GM12801 (cell line): Measurements from ENCODE around the gene HSDL2.

Experiments used
- CTCF ChIP-seq: IDR thresholded peaks from one replicate; pipeline ENCODE4 v1.5.1; 2011; ENCODE audit warnings: control low read depth; ENCODE audit not compliant: insufficient read length; ENCODE audit errors: extremely low read depth

Gene HSDL2

DNA sequence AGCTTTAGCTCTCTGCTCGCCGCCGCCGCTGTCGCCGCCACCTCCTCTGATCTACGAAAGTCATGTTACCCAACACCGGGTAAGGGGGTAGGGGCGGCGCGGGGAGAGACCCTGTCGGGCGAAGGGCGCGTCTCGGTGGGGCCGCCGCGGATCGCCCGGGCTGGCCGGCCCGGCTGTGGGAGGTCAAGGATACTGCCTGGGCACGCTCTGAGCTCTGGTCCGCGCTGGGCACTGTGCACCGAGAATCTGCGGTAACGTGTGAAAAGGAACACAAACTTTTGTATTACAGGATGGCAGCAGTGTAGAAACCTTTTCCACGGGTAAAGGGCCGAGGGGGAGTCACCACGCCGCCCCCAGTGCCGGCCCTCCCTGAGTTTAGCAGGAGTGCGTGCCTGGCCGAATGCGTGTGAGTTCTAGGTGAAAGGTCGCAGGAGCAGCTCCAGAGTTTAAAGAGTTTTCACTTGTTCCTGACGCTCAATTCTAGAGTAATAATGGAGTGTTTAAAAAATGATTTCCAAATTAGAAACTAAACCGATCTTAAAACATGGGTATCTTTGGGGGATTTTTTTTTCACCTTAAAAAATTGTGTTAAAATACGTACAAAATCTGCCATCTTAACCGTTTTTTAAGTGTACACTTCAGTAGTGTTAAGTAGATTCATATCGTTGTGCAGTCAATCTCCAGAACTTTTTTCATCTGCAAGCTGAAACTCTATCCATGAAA lies at the start of gene HSDL2:
Gene HSDL2 (plus strand): TSS at position 7 of the 723 bp plus-strand sequence. CDS start 56 bp downstream, at position 63.
- no peak for TF ChIP-seq CTCF

GRCh38 chr9:112331674-112331952 lies 48.3 kb upstream of the HSDL2 start:
- TF ChIP-seq CTCF, result no peak

GRCh38 chr9:112332214-112332613 lies 47.7 kb upstream of the HSDL2 start:
- TF ChIP-seq CTCF, result no peak

GRCh38 chr9:112332674-112332976 lies 47.3 kb upstream of the HSDL2 start:
- TF ChIP-seq CTCF, result no peak

GRCh38 chr9:112332977-112333638 lies 46.8 kb upstream of the HSDL2 start, which contains the start of gene PTBP3:
TSS of gene PTBP3 (minus strand) at chr9:112333619. CDS start at chr9:112297865, 35,754 bp downstream.
- no peak for TF ChIP-seq CTCF

DNA sequence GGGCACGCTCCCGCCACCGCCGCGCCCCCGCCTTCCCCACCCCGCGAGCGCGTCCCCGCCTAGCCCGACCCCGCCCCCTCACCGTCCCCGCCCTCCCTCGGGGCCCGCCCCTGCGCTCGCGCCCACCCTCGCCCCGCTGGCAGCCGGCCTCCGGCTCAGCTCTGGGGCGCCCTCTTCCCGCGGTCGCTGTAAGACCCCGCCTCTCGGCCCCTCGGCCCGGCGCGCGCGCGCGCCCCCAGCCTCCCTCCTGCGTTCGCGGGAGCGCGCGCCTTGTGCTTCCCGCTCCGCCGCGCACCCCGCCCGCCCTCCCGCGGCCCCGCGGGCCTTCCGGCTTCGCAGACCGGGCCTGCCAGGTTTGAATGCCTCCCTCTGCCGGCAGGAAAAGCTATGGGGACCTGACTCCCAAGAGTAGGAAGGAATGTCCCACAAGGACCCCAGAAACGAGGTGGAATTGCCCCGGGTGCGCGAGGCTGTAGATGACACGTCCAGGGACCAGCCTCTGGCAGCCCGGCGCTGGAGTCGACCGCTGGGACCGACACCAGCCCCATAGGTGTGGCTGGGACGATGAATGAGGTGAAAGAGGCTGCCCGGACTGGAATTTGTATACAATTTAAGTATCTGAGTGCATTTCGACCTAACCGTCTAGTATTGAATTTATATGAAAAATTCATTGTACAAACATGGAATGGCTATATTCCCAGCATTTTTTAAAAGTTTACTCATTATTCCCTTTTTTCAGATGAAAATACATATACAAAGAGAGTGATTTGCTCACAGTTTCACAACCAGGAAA lies 46.1 kb upstream of the HSDL2 start:
- no peak for TF ChIP-seq CTCF

DNA sequence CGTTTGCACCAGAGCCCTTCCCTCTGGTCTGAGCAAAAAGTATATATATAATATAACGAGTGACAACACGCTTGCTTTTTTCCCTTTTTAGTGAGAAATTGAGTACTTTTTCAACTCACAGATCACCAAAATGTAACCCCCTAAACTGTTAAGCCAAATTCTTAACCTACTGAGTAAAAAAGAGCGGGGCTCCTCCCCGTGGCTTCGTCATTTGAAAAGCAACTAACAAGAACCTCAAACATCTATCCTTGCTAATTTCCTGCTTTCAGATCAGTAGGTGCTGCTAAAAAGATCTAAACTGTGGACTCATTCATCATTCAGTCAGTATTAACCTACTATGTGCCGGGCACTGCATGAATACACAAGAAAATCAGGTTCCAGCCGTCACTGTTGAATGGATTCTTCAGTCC lies 45.5 kb upstream of the HSDL2 start:
- no peak for TF ChIP-seq CTCF
